ENCODE data around the gene PELI1. TPM values are rescaled to one million over a fixed set of nuclear protein-coding genes. Genes with fewer than 3 reads are reported as not detected.
A peak's percentile ranks its signal among the peaks of the same experiment; 100 is the strongest.

PELI1 gene
- total and polyA plus RNA-seq, 2 of the 8 experiments (the other 6 are each of a cell fraction or from before 2014, with no cell fraction given) = 21.8 to 57.1 TPM

GRCh38 chr2:64186699-64187605 is 42.7 kb upstream of the PELI1 start:
- CTCF ChIA-PET (ENCODE audit: partially characterized antibody) = interaction anchor here (1.1 to 1.5 kb wide), 4 partner anchors 9 to 143 kb away, joined by 3 to 6 read pairs (median 4); no protein-coding TSS in a partner anchor
- TF ChIP-seq HDAC6 (IDR thresholded peaks at IDR 0.05; ENCODE audit: low read depth, low read length) (no peak), TCF12 (IDR thresholded peaks at IDR 0.05; ENCODE audit: low read depth, low read length) (no peak), ATF2 (IDR thresholded peaks at IDR 0.05; ENCODE audit: low read length) (no peak), KDM5A (IDR thresholded peaks at IDR 0.05; ENCODE audit: low read length) (no peak), BACH1 (IDR thresholded peaks at IDR 0.05; ENCODE audit: low read length) (no peak), KDM1A (IDR thresholded peaks at IDR 0.05; ENCODE audit: borderline replicate concordance, low read length) (no peak), SRF (IDR thresholded peaks at IDR 0.05; ENCODE audit: low read depth, low read length) (no peak)

More at GRCh38 chr2:64186699-64187605, 42.7 kb upstream of the PELI1 start:
- no peak overlapping the region for H2AK5ac ChIP-seq (ENCODE audit: low read depth, low read length)
- no peak overlapping the region for H3K4me3 ChIP-seq (ENCODE audit: extremely low read depth in 1 of 4, insufficient read depth in 2 of 4, low read depth in 3 of 4, low read length in 4 of 4)
- peaks cover 0 to 4% (median 2%) of the 10 kb centered on the region in 4 experiments; a peak in 5 of 7 replicates for H3K4me1 ChIP-seq (replicated peaks in 1 of 4; ENCODE audit: control insufficient read depth in 3 of 4, insufficient read depth in 4 of 4, low read length in 3 of 4)
- 86% methylated on average over 2 of the region's 2 CpGs; no CpG with 5 or more reads in 1 of the 2 experiments for WGBS, 2 experiments (ENCODE audit: extremely low coverage in 1 of 2, insufficient coverage in 1 of 2, insufficient read length in 1 of 2, insufficient replicate concordance in 2 of 2, low coverage in 1 of 2, low lambda C conversion rate in 2 of 2, missing lambda C conversion rate in 1 of 2)
- H2BK20ac ChIP-seq (ENCODE audit: low read length) = no peak overlapping the region
- H2BK5ac ChIP-seq (ENCODE audit: low read depth, low read length) = no peak overlapping the region
- POLR2A ChIA-PET (ENCODE audit: partially characterized antibody) = interaction anchor here (0.8 kb wide), 1 partner anchor 38 kb away, joined by 3 read pairs; no protein-coding TSS in a partner anchor
- no peak overlapping the region for H2AFZ ChIP-seq (ENCODE audit: low read length)
- H4K8ac ChIP-seq (ENCODE audit: extremely low read depth, insufficient read depth, low read length) = no peak overlapping the region
- H3K14ac ChIP-seq (ENCODE audit: insufficient read length) = no peak overlapping the region
- H3K23me2 ChIP-seq (ENCODE audit: low read depth, low read length) = no peaks in the 10 kb centered on the region
- no peaks in the 10 kb centered on the region for H4K20me1 ChIP-seq (replicated peaks in 1 of 2; ENCODE audit: control insufficient read depth in 1 of 2, insufficient read depth in 2 of 2, low read length in 2 of 2)
- no peak overlapping the region for H3K23ac ChIP-seq (ENCODE audit: insufficient read length)
- H2BK120ac ChIP-seq (replicated peaks; ENCODE audit: low read depth, low read length) = no peak overlapping the region
- no peaks in the 10 kb centered on the region for H3K36me3 ChIP-seq (ENCODE audit: control insufficient read depth in 2 of 4, insufficient read depth in 4 of 4, low read length in 3 of 4)
- H3K9me3 ChIP-seq (ENCODE audit: insufficient read depth in 2 of 2, low read depth in 1 of 2, low read length in 1 of 2) = no peaks in the 10 kb centered on the region
- FAIRE-seq (peak; percentile 75), DNase-seq (ENCODE audit: low read depth in 1 of 2, low spot score in 2 of 2) (no peak)
- H3K4ac ChIP-seq (replicated peaks; ENCODE audit: insufficient read length, low read depth, low read length) = no peak overlapping the region
- H3K18ac ChIP-seq (ENCODE audit: extremely low read depth, low read length) = 0 out of 2 replicates have a peak overlapping the region, but pooled peaks have one; percentile 4
- H4K5ac ChIP-seq (ENCODE audit: insufficient read length, low read depth, low read length) = no peak overlapping the region
- no peaks in the 10 kb centered on the region for H3K79me2 ChIP-seq (ENCODE audit: control insufficient read depth in 1 of 2, insufficient read depth in 2 of 2, low read length in 2 of 2)
- no peaks in the 10 kb centered on the region for H3K27me3 ChIP-seq (replicated peaks in 1 of 4; ENCODE audit: control insufficient read depth in 3 of 4, extremely low read depth in 1 of 4, insufficient read depth in 3 of 4, low read length in 3 of 4)
- no peak overlapping the region for H3K27ac ChIP-seq (ENCODE audit: low read depth, low read length)
- no peaks in the 10 kb centered on the region for H3K79me1 ChIP-seq (ENCODE audit: low read depth, low read length)
- no peak overlapping the region for H3K9ac ChIP-seq (replicated peaks in 1 of 4; ENCODE audit: extremely low read depth in 1 of 4, low read depth in 3 of 4, low read length in 3 of 4)
- H2BK12ac ChIP-seq (ENCODE audit: low read depth, low read length) = no peak overlapping the region
- no peak overlapping the region for H3K56ac ChIP-seq (replicated peaks; ENCODE audit: insufficient read length, low read depth, low read length)
- H2BK15ac ChIP-seq (ENCODE audit: low read length) = no peak overlapping the region
- H4K91ac ChIP-seq (replicated peaks; ENCODE audit: insufficient read length, low read length) = no peak overlapping the region
- no peak overlapping the region for H3K4me2 ChIP-seq (ENCODE audit: insufficient read depth in 1 of 2, low read depth in 2 of 2, low read length in 2 of 2)
